Measurements from ENCODE around the gene B4GALT2. TPM values are rescaled to one million over a fixed set of nuclear protein-coding genes. Genes with fewer than 3 reads are reported as not detected.
A peak's percentile ranks its signal among the peaks of the same experiment; 100 is the strongest.

Gene B4GALT2
- total and polyA plus RNA-seq, 2 donors (not counting 3 experiments of a cell fraction or from before 2014, with no cell fraction given) = 80.0 to 103 TPM

DNA sequence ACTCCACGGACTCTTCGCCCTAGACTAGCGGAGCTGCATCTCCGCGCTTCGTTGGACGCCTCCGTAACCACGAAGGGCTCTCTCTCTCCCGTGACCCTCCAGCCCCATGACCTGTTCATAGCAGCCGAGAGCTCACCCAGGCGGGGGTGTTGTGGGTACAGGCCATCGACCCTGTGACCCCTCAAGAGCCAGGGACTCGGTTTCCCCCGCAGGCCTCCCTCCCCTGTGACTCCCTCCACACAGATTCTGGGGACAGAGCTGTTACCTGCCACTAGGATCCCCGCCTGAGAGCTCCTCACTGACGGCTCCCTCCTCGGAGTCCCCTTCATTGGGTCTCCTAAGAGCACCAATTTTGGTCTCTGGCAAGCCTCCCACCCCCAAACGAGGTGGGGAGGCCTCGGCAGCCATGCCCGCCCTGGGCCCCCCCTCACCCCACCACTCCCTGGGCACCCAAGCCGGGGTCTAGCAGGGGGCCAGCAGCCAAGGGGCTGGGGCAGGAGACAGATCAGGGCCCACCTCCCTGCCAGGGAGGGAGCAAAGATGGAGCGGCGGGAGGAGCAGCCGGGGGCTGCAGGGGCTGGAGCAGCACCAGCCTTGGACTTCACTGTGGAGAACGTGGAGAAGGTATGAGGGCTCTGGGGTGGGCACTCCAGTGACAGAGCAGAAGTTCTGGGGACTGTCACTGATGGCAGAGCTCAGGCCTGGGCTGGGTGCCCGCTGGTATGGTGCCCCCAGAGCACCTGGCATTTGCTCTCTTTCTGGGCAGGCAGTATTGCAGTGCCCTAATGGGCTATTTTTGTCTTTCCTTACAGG is 31.7 kb upstream of the B4GALT2 start:
- intact Hi-C loops (cut with micrococcal nuclease) = loop anchor here (5.0 kb wide), 1 partner anchor 100 kb away; no protein-coding TSS in a partner anchor
- DNase-seq (ENCODE audit: low read depth, low spot score) = no peak
- POLR2A ChIA-PET = interaction anchor here (1.2 kb wide), 1 partner anchor 13 kb away, joined by 4 read pairs; no protein-coding TSS in a partner anchor

More for the DNA sequence above, 31.7 kb upstream of the B4GALT2 start:
- H2AFZ ChIP-seq (ENCODE audit: low read depth, low read length) = peak overlapping the region; percentile 99
- H3K27ac ChIP-seq (ENCODE audit: insufficient read depth, low read depth, low read length) = peak overlapping the region; percentile 94
- peaks cover 5% of the 10 kb centered on the region for H3K79me2 ChIP-seq (ENCODE audit: control insufficient read depth, insufficient read depth, low read length)
- dilution Hi-C loops (cut with MboI; ENCODE audit: extremely low pct_ligation_motif_present, low sequenced_read_pairs) = loop anchor here (25.0 kb wide), 1 partner anchor 185 kb away; no protein-coding TSS in a partner anchor
- peak overlapping the region; percentile 97 for H3K9ac ChIP-seq (replicated peaks; ENCODE audit: extremely low read depth, insufficient read depth, low read length)
- BruUV-seq (replicated peaks) = TSS peak; percentile 29
- H3K4me1 ChIP-seq (ENCODE audit: control insufficient read depth, extremely low read depth, insufficient read depth, low read length) = peaks cover 20% of the 10 kb centered on the region
- CTCF ChIA-PET = interaction anchor here (1.0 to 7.2 kb wide), 3 partner anchors 13 to 183 kb away, joined by 4 to 93 read pairs (median 69); partner anchors contain the start of gene ARTN
- TF ChIP-seq POLR2A (IDR thresholded peaks at IDR 0.05; ENCODE audit: low read depth, low read length) (no peak), JUN (IDR thresholded peaks at IDR 0.05; ENCODE audit: borderline replicate concordance, insufficient read depth, insufficient read length, low read depth) (no peak), FOS (IDR thresholded peaks at IDR 0.05; ENCODE audit: borderline replicate concordance, insufficient read depth, low read length) (no peak), GATA2 (IDR thresholded peaks at IDR 0.05; ENCODE audit: insufficient read depth, insufficient read length, low read depth, low read length) (no peak), EZH2 (IDR thresholded peaks at IDR 0.05; ENCODE audit: borderline replicate concordance, low read depth, low read length, severe bottlenecking) (no peak), POLR2AphosphoS5 (IDR thresholded peaks at IDR 0.05; ENCODE audit: insufficient read depth, low read depth, low read length) (no peak), MYC (IDR thresholded peaks at IDR 0.05; ENCODE audit: low read depth, low read length) (no peak)
- TF ChIP-seq, protein P1, sequence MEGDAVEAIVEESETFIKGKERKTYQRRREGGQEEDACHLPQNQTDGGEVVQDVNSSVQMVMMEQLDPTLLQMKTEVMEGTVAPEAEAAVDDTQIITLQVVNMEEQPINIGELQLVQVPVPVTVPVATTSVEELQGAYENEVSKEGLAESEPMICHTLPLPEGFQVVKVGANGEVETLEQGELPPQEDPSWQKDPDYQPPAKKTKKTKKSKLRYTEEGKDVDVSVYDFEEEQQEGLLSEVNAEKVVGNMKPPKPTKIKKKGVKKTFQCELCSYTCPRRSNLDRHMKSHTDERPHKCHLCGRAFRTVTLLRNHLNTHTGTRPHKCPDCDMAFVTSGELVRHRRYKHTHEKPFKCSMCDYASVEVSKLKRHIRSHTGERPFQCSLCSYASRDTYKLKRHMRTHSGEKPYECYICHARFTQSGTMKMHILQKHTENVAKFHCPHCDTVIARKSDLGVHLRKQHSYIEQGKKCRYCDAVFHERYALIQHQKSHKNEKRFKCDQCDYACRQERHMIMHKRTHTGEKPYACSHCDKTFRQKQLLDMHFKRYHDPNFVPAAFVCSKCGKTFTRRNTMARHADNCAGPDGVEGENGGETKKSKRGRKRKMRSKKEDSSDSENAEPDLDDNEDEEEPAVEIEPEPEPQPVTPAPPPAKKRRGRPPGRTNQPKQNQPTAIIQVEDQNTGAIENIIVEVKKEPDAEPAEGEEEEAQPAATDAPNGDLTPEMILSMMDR (IDR thresholded peaks at IDR 0.05; ENCODE audit: extremely low read depth in 1 of 2, insufficient read depth in 1 of 2, low read depth in 1 of 2, low read length in 2 of 2) = no peak
- TF ChIP-seq, protein P2, sequence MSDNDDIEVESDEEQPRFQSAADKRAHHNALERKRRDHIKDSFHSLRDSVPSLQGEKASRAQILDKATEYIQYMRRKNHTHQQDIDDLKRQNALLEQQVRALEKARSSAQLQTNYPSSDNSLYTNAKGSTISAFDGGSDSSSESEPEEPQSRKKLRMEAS (IDR thresholded peaks at IDR 0.05; ENCODE audit: insufficient read depth, insufficient read length) = no peak
- FAIRE-seq = no peak
- peak overlapping the region; percentile 84 for H3K4me2 ChIP-seq (ENCODE audit: insufficient read depth, low read length)
- H3K9me3 ChIP-seq (replicated peaks; ENCODE audit: control insufficient read depth, insufficient read depth, low read length) = no peaks in the 10 kb centered on the region
- H3K4me3 ChIP-seq (replicated peaks in 1 of 3; ENCODE audit: insufficient read depth in 1 of 3, low read depth in 1 of 3, low read length in 3 of 3) = peak overlapping the region; percentile 64 to 76 (median 67)
- H4K20me1 ChIP-seq (replicated peaks; ENCODE audit: control insufficient read depth, extremely low read depth, insufficient read depth, low read length) = no peaks in the 10 kb centered on the region
- H3K27me3 ChIP-seq (ENCODE audit: control insufficient read depth in 2 of 2, insufficient read depth in 2 of 2, low read length in 2 of 2) = no peaks in the 10 kb centered on the region
- no peaks in the 10 kb centered on the region for H3K9me1 ChIP-seq (replicated peaks; ENCODE audit: control insufficient read depth, extremely low read depth, insufficient read depth, low read length)
- H3K36me3 ChIP-seq (ENCODE audit: control insufficient read depth in 2 of 2, extremely low read depth in 1 of 2, insufficient read depth in 2 of 2, low read length in 2 of 2) = peaks cover 0 to 4% of the 10 kb centered on the region in 2 experiments

Measured in endothelial cell of umbilical vein (primary cell).